ENCODE data around the gene ITFG2.
"Not testable (repeated sequence)": the region's sequence is repeated elsewhere in the genome, so short reads cannot be mapped to it uniquely, and the experiment has no call there.

ITFG2 gene

DNA sequence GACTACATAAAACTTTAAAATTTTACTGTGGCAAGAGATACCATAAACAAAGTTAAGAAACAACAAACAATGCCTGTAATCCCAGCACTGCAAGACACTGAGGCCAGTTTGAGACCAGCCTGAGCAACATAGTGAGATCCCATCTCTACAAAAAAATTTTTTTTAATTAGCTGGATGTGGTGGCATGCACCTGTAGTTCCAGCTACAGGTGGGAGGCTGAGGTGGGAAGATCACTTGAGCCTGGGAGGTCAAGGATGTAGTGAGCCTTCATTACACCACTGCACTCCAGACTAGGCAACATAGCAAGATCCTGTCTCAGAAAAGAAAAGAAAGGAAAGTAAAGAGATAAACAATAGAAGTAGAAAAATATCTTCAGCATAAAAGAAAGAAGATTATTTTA lies 47.7 kb downstream of the ITFG2 start:
- in situ Hi-C loops (cut with HindIII; ENCODE audit: low sequenced_read_pairs), result no loop called here

DNA sequence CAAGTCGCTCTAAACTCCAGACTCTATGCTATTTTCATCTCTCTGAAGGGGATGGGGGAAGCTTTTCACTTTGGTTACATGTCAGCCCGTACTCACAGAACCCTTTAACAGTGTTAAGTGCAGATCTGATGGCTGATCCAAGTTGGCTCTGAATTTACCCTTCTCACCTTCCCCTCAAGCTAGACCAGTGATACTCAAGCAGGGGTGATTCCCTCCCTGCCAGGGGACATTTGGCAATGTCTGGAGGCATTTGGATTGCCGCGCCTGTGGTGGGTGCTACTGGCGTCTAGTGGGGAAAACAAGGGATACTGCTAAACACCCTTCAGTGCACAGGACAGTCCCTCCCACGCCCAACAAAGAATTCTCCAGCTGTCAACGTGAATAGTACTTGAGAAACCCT lies 50.4 kb downstream of the ITFG2 start:
- in situ Hi-C loops (cut with HindIII; ENCODE audit: low sequenced_read_pairs), result no loop called here

DNA sequence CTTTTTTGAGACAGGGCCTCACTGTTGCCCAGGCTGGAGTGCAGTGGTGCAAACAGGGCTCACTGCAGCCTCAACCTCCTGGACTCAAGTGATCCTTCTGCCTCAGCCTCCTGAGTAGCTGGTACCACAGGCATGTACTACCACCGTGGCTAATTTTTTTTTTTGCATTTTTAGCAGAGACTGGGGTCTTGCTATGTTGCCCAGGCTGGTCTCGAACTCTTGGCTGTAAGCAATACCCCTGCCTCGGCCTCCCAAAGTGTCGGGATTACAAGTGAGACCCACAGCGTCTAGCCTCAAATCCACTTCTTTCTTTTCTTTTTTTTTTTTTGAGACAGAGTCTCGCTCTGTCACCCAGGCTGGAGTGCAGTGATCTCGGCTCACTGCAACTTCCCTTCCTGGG lies 50.9 kb downstream of the ITFG2 start:
- in situ Hi-C loops (cut with HindIII; ENCODE audit: low sequenced_read_pairs), result not testable (repeated sequence)

DNA sequence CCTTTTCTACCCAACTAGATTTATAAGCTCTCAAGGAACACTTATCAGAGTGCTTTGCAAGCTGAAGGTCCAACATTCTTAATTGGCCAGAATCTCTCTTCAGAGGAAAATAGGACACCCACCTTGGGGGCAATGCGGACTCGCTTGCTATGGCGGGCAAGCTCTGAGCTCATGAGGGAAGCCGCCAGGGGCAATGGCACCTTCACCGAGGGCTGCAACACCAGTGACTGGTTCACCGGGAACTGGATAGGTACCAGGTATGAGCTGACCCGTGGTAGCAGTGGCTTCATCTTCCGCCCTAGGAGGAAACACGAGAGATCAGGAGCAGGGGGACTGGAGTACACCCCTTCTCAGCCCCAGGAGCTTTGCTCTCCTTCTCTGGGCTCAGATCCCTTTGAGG lies 51.7 kb downstream of the ITFG2 start:
- in situ Hi-C loops (cut with HindIII; ENCODE audit: low sequenced_read_pairs), result no loop called here

DNA sequence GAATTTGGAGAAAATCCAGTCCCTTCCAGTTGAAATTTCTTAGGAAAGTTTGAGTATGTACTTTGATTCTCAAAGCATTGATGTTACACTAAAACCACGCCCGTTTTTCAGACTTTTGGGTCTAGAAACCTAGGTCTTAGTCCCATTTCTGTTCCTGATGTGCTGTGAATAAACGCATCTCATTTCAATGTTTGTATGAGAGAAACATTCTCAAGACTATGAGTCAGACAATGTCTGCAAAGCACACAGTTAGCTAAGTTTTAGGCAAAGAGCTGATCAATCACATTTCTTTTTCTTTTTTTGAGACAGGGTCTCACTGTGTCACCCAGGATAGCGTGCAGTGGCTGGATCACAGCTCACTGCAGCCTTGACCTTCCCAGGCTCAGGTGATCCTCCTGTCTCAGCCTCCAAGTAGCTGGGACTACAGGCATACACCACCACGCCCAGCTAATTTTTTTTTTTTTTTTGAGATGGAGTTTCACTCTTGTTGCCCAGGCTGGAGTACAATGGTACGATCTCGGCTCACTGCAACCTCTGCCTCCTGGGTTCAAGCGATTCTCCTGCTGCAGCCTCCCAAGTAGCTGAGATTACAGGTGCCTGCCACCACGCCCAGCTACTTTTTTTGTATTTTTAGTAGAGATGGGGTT lies 56.6 kb downstream of the ITFG2 start:
- in situ Hi-C loops (cut with HindIII; ENCODE audit: low sequenced_read_pairs), result not testable (repeated sequence)

Measured in DLD1 (cell line).